GM12874 (cell line): ENCODE results near the gene HIPK3.

Experiments used
- CTCF ChIP-seq: IDR thresholded peaks from 2 replicates; pipeline ENCODE4 v1.5.1; 2011; ENCODE audit warnings: low read depth, mild to moderate bottlenecking, control low read depth, low read length, moderate library complexity; ENCODE audit not compliant: insufficient read depth

The HIPK3 gene

GRCh38 chr11:33273656-33274055, 16.5 kb downstream of the HIPK3 start:
- no peak for TF ChIP-seq CTCF

DNA sequence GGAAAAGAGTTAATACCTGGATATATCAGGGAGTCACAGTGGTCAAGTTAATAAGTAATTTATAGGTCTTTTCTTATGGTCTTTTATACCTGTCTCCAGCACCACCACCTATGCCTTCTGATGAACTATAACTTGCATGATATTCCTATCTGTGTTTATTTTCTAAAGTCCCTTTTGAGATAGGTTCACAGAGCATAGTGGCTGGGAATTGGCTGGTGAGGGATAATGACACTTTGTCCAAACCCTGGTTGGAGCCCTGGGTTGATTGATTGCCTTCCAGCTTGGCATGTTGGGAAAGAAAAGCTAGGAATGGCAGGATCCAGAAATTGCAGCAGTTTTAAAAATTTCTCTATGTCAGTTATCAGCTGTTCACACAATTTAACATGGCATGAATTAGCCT, 23.2 kb downstream of the HIPK3 start:
- no peak for TF ChIP-seq CTCF

DNA sequence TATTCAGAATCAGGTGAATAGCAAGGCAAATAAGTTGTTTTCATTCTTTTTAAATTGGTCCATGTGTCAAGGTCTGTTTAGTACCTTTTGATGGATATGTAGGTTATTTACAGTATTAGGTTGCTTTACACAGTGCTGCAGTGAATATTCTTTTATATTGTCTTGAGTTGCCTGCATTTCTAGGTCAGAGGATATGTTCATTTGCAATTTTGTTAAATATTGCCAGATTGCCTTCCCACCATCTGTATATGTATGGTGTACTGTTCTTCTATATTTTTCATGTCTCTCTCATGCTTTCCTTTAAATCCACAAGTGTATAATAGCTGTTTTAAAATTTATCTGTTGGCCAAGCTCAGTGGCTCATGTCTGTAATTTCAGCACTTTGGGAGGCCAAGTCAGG, 24.6 kb downstream of the HIPK3 start:
- no peak for TF ChIP-seq CTCF

- TF ChIP-seq CTCF, result no peak
Measured at GRCh38 chr11:33284818-33285217, 27.6 kb downstream of the HIPK3 start.

DNA sequence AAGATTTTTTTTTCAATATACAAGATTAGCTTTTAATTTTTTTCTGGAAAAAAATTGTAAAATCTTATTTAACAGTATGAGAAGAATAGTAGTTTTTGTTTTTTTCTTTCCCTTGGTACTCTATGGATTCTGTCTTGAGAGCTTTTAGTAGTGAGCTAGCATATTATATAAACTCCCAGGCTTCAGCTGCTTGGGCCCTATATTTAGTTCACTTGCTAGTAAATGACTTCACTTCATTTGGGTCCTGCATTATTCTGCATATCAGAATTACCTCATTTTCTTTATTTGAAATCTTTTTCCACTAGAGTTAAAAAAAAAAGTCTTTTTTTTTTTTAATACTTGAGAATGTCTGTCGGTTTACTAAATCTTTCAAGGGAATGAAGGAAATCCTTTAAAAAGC, 33.1 kb downstream of the HIPK3 start:
- TF ChIP-seq CTCF, result no peak

DNA sequence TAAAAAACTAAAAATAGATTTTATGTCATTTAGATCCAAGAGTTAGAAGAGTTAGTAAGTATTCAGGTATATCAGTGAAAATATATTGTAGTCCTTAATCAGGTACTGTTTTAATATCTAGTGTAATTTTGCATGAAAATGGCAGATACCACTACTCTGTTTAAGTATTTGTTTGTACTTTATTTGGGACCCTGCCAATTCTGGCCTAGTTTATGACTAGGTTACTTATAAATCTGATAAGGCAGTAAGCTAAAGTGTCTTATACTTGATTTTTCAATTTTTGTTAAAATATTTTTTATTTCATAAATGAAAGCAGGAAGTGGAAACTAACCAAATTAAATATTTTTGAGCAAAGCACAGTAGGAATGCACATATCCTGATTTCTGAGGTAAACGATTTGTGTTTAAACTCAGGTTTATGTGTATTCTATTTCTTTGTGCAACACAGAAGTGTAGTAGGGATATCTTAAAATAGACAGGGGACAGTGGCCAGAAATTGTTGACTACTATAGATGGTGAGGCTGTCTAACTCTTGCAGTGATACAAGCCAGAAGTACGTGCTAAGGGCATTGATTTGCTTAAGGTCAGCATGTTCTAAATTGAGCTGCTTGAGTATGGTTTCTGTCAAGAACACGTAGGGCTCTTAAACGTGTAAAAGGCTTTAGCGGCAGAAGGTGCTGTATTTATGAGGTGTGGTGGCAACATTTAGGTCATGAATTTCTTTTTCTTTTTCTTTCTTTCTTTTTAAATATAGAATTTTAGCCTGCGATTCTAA, 34.0 kb downstream of the HIPK3 start:
- no peak for TF ChIP-seq CTCF

DNA sequence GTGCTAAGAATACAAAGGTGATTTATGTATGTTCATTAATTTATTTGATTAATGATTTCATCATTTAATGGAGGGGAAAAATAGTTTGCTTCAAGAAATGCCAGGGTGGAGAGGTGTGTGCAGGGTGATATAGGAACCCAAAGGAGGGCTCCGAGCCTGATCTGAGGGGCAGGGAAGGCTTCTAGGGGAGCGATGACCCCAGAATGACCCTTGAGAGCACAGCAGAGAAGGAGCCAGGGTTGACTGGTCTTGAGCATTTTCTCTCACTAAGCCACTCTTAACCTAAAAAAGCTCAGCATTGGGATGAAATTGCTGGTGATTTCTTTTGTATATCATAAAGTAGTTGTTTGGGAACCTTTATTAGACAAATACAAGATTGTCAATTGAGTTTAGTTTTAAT, 35.1 kb downstream of the HIPK3 start:
- no peak for TF ChIP-seq CTCF
